HG03439 (cell line): ENCODE measurements around the gene ZNF606.

ENCODE experiments used
- ATAC-seq: cut with Tn5 transposase; IDR thresholded peaks from one replicate; pipeline ENCODE4 v1.9.1; 2021; ENCODE audit warnings: mild to moderate bottlenecking, moderate library complexity; ENCODE audit not compliant: unreplicated experiment

The ZNF606 gene

DNA sequence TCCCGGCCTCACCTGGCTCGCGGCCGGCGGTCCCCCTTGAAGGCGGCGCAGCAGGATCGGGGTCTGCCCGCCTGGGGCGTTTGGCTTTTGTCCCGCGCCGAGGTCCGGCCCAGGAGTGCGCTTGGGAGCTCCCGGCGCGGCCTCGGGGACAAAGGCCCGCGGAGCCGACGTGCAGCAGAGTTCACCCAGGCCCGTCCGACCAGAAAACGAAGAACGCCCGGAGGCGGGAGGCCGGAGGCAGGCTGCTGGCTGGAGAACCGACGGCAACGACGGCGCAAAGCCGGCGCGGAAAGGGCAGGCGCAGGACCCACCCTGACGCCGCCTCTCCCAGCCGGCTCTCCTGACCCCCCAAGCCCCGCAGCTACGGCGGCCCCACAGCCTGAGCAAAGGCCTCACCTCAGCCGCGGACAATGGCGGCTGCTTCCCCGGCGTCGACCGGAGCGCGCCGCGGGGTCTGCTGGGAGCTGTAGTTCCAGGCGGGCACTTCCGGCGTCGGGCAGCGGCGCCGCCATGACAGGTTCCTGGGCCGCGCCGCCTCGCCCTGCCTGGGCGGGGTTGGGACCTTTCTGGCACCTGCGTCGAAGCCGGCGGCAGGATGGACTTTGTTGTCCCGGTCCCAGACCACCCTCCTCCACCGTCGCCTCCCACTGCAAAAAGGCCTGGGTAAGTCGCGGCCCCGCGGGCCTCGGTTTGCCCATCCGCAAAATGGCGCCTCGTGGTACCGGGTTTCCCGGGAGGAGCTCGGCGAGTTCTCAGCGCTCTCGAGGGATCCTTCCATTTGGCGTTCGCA lies at the start of gene ZNF606:
ZNF606 (minus strand) TSS at position 437 of the 790 bp plus-strand sequence. CDS start 1,501 bp downstream, outside the sequence.
- ATAC-seq, result peak; percentile 96

DNA sequence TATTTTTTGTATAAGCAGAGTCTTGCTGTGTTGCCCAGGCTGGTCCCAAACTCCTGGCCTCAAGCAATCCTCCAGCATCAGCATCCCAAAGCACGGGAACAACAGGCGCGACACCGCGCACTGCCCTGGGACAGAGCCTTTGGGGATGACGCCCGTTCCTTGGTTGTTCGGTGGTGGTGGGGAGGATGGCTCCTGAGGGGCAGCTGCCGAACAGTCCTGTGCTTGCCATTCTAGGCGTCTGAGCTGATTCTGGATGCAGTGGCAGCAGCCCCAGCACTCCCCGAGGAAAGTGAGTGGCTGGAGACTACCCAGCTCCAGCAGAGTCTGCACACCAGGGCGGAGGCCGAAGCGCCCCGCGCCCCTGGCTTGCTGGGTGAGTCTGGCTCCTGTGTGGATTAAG lies 49.6 kb upstream of the ZNF606 start:
- no peak for ATAC-seq

DNA sequence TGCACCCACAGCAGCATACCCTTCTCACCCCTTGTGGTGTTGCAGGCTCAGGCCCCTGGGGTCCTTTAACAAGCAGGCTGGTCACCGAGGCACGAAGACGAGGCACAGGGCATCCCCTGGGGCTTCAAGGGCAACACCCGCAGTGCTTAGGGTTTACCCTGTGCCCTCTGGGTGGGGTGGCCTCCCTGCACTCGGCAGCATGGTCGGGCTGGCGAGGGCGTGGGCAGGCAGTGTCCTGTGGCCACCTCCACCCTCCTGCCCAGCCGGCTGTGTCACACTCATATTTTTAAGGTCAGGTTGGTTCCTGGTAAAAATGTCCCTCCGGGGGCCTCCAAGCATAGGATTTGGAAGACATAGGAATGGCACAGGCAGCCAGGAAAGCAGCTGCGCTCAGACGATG lies 45.1 kb upstream of the ZNF606 start:
- no peak for ATAC-seq

DNA sequence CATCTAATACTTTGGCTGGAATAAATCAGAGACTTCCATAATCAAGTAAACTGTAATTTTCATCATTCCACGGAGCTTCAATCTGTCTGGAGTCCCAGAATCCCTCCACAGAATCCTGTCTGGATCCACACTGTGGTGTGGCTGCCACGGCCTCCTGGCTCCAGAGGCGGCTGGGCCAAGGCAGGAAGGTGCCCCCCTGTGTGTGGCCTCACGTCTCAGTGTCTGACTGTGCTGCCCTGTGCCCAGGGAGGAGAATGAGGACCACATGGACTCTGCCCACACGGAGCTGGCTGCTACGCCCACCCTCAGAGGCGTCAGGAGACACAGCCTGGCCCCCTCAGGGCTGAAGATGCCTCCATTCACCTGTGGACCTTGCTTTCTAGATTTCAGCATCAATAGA lies 44.2 kb upstream of the ZNF606 start:
- no peak for ATAC-seq

DNA sequence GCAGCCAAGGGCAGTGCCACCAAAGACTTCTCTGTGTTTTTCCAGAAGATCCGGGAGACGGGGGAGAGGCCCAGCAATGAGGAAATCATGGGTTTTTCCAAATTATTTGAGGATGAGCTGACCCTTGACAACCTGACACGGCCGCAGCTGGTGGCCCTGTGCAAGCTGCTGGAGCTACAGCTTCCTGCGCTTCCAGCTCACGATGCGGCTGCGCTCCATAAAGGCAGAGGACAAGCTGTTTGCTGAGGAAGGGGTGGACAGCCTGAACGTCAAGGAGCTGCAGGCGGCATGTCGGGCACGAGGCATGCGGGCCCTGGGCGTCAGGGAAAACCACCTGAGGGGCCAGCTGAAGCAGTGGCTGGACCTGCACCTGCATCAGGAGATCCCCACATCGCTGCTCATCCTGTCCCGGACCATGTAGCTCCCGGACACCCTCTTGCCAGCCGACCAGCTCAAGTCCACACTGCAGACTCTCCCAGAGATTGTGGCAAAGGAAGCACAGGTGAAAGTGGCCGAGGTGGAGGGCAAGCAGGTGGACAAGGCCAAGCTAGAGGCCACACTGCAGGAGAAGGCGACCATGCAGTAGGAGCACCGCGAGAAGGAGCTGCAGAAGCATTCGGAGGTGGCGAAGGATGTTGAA lies 42.9 kb upstream of the ZNF606 start:
- ATAC-seq, result no peak

DNA sequence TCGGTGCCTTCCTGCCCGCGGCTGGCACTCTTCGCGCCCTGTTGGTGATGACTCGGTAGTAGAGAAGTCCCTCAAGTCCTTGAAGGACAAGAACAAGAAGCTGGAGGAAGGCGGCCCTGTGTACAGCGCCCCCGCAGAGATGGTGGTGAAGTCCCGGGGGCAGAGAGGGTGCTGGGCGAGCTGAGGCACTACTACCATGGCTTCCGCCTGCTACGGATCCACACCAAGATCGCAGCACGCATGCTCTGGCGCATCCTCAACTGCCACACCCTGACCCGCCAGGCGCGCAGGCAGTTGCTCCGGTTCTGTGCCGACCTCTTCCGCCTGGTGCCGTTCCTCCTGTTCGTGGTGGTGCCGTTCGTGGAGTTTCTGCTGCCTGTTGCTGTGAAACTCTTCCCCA lies 42.3 kb upstream of the ZNF606 start:
- no peak for ATAC-seq

DNA sequence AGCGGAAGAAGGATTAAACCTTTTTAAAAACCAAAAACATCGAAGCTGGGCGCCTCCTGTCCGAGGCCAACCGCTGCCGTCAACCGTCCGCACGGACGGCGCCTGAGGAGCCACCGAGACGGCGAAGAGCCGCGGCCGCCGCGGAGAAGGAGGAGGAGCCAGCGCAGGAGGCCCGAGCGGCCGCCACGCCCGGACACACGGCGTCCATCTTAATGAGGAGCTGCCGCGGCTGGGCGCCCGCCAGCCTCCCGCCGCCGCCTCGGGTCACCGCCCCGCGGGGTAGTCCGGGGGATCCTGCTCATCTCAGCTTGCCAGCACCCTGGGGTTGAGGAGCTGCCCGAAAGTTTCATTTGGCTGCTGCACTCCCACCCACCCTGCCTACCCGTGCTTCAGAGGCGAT lies 41.8 kb upstream of the ZNF606 start:
- no peak for ATAC-seq

DNA sequence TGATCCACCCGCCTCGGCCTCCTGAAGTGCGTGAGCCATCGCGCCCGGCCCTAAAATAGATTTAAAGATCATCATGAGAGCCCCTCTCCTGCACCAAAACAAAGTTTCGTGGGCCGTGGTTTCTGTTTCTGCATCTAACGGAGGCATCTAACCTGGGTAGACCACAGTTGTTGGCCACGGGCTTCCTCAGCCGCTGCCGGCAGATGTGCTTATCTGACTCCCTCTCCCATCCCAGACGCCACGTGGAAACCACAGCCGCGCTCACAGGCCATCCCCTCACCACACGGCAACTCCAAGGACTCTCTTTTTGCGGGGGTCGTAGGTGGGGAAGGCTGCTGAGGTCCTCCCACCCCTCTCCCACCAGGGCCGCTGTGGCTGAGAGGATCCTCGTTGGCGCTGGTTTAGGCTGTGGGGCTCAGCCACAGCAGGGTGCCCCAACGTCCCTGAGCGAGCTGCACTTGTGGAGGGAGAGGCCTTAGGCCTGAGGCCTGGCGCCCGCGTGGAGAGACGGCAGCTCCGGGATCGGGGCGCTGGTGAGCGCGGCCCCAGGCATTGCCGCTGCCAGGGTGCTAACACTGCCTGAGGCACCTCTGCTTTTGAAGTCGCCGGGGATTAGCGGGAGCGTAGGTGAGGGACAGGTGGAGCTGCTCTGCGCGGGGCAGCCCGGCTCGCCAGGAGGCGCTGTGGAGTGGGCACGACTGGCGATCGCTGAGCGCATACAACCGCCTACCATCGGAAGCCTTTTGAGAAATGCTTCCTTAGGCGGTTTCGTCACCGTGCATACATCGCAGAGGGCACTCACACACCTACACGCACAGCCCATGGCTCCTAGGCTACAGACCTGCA lies 40.1 kb upstream of the ZNF606 start:
- no peak for ATAC-seq

DNA sequence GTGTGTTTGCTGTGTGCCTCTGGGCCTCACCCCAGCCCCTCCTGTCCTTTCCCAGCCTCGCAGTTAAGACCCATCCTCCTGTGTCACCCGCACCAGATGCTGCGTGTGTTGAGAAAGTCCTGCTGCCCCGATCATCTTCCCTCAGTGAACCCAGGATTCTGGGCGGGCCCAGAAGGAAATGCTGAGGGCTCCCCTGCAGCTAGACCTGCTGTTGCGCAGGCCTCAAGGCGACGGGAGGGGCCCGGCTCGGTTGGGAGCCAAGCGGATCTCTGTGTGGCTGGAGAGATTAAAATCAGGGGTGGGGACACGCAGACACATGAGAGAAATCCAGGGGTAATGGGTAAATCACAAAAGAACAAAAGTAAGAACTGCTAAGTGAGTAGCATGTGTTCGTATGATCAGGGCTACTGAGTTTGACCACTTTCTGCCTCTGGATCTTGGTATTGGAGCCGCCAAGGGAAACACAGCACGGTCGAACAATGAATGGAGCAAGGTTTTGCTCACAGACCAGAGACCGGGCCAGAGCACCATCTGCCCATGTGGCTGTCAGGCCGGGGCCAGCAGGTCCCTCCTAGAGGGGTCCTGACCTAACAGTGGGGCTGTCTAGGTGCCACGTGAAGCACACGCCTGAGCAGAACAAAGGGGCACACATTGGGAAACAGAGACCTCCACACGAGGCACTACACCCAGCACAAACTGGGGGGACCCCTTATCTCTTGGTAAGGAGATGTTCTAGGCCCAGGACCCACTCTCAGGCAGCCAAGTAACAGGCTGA lies 38.3 kb upstream of the ZNF606 start:
- no peak for ATAC-seq

DNA sequence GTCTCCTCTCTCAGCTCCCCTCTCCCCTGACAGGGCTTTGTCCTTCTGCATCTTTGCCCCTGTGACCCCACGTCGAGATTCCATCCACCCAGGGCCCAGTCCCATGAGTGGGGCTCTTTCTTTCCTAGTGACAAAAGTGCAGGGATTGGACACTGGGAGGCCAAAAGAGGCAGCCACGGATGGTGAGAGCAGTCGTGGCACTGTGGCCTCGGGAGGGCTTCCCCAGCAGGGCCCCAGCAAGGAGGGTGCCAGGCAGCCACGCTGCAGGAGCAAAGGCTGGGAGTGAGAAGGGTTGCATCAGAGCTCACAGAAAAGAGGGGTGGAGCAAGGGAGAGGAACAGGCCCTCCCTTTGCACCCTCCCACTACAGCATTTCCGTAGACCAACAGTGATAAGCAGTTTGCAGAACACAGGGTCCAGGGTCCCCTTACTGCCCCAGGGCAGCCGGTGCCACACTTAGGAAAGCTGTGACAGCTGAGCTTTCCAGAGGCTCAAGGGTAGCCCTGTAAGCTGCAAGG lies 36.1 kb upstream of the ZNF606 start:
- no peak for ATAC-seq

DNA sequence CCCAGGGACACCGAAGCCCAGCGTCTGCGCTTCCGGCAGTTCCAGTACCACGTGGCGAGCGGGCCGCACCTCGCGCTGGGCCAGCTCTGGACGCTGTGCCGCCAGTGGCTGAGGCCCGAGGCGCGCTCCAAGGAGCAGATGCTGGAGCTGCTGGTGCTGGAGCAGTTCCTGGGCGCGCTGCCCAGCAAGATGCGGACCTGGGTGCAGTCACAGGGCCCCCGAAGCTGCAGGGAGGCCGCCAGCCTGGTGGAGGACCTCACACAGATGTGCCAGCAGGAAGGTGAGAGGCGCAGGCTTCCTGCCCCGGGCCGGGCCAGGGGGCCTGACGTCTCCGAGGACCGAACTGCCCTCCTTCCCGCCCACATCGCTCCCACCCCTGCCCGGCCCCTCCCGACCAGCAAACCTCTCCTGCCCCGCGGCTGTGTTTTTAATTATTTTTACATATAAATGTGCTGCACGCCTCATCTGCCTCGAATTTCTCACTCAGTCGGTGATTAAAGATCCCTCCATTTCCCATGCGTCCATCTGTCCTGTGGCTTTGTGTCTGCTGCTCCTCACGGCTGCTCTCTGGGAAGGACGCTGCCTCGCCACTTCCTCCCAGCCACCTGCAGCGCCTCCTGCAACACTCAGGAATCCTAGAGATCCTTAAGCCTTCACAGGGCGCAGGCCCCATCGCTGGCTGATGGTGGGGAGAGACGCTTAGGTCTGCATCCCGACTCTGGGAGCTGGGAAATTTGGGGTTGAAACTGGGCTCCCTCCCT lies 35.5 kb upstream of the ZNF606 start:
- no peak for ATAC-seq

DNA sequence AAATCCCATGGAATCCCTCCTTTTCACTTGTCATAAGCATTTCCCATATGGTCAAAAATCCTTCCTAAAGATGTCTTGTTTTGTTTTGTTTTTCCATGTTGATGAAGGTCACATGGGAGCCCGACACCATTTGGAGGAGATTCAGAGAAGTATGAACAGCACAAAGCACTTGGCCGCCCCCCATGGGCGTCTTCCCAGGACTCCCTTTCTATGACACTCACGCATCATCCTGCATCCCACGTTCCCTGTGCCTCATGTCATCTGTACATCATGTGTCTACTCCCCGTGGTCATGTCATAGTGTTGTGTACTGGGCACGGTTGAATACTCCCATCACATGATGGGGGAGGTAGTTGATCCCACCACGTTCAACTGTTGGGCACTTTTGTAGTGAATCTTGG lies 33.2 kb upstream of the ZNF606 start:
- no peak for ATAC-seq

DNA sequence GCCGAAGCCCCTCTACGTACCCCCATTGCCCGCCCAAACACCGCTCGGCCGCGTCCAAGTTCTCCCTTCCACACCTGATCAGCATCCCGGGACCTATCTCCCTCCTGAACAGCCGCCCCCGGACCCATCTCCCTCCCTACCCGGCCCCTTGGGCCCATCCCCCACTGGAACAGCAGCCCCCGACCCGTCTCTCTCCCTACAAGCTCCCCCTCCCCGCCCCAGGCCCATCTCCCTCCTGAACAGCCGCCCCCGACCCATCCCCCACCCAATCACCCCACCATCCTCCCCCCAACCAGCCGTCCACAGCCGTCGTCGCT lies 31.8 kb upstream of the ZNF606 start:
- ATAC-seq, result no peak

DNA sequence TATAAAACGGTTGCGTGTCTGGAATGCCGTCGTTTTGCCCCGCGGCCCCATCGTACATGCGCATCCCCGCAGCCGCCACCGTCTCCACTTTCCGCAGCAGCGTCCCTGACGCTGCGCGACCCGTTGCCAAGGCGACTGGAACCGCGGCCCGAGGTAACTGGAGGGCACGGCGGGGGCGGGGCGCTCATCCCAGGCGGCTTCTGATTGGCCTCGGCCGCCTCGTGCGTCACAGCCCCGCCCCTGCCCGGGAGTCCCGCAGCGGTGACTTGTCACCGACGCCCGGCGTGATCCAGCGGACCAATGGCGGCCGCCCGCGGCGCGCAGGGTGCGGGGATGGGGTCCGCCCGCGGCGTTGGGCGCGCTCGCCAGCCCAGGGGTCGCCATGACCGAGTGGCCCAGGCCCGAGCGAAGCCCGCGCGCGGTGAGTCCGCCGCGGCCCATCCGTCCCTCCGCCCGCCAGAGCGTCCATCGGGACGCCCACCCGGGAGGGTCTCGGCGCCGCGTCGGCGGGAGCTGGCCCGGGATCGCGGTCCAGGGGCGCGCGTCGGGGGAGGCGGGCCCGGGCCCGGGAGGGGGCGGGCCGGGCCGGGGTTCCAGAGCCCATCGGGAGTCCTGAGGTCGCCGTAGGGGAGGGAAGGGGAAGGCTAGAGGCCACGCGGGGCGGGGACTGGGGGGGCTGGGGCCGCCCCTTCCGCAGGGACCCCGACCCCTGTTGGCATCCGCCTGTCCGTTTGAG lies 31.3 kb upstream of the ZNF606 start, which contains the start of gene ZSCAN1:
ZSCAN1 (plus strand) TSS at position 285 of the 736 bp plus-strand sequence. CDS start 3,812 bp downstream, outside the sequence.
- ATAC-seq, result no peak

DNA sequence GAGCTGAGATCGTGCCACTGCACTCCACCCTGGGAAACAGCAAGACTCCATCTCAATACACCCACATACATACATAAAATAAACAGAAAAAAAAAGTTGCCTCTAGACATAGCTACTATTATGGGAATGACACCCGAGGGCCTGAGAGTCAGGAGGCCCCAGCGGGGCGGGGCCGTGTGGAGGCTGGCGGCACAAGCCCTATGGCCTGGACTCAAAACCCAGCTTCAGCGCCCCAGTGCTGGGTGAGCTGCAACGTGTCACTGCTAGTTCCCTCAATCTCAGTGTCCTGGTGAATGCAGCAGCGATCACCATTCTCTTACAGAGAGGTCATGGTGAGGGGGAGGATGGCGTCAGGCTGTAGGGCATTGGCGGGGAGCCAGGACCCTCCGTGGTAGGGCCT lies 22.0 kb upstream of the ZNF606 start:
- no peak for ATAC-seq

DNA sequence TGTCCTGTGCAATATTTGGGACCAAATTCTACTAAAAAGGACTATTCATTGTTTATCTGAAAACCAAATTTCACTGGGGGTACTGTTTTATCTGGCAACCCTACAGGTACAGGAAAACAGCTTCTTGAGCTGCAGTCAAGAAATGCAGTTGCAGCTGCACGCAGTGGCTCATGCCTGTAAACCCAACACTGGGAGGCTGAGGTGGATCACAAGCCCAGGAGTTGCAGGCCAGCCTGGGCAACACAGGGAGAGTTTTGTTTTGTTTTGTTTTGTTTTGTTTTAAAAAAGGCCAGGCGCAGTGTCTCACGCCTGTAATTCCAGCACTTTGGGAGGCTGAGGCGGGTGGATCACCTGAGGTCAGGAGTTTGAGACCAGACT lies 19.7 kb upstream of the ZNF606 start:
- no peak for ATAC-seq

DNA sequence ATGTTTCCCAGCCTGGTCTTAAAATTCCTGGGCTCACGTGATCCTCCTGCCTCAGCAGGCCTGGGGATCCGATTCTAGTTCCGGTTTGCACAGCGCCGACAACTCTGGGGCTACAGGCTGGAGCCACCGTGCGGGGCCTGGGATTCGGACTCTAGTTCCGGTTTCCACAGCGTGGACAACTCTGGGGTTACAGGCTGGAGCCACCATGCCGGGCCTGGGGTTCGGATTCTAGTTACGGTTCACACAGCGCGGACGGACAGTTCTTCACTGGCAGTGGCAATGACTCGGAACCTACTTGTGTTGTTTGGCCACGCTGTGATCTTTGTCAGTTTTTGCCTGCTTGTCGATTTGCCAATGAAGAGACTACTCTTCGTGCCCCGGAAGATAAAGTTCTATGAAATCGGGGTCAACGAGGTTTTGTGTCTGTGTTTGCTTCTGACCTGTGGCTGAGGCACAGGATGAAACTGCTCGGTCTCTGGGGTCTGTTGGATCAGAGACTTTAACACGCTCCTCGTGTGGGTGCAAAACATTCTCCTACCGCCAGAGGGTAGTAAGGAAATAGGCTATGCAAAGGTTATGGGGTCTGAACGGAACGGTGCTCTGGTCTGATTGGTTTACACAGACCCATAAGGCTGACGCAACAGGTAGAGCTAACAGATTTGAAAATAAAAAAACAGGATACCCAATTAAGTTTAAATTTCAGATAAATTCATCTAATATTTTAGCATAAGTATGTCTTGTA lies 19.1 kb upstream of the ZNF606 start:
- no peak for ATAC-seq

DNA sequence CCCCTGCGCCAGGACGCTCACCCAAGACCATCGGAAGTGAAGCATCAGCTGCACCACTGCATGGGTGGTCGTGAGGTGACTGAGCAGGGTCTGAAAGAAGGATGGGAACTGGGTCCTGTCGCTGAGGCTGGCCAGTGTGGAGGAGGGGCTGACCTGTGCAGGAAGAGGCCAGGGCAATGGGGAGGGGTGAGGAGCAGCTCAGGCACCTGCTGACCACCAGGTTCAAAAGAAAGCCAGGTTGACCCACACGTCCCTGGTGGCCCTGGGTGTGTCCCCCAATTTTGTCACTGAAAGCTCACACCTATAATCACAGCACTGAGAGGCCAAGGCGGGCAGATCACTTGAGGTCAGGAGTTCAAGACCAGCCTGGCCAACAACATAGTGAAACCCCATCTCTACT lies 17.5 kb upstream of the ZNF606 start:
- ATAC-seq, result no peak

DNA sequence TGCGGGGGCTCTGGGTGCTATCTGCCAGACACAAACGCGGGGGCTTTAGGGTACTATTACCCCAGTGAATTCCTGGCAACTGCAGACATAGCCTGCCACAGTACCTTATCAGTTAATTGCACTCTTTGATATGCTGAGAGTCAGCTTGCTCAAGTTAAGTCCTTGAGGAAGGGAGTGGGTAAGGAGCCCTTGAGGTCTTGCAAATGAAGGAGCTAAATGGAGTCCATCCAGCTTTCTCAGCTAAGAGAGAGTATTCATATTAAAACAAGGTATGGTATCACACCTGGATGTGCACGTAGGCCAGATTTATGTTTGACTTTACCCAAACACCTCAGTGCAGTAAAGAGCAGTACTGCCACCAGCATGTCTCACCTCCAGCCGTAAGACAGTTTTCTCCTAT lies 11.5 kb upstream of the ZNF606 start:
- no peak for ATAC-seq
